Activated T-cell treated with anti-CD3 and anti-CD28 coated beads, Interleukin-2, amount 50 U/mL, for 1 hour (primary cell): ENCODE results near the gene ARVCF.
A peak's percentile ranks its signal among the peaks of the same experiment; 100 is the strongest.

Experiments used
- DNase-seq: peaks from one replicate; pipeline ENCODE4 v3.0.0-alpha.2; 2020

Gene ARVCF

DNA sequence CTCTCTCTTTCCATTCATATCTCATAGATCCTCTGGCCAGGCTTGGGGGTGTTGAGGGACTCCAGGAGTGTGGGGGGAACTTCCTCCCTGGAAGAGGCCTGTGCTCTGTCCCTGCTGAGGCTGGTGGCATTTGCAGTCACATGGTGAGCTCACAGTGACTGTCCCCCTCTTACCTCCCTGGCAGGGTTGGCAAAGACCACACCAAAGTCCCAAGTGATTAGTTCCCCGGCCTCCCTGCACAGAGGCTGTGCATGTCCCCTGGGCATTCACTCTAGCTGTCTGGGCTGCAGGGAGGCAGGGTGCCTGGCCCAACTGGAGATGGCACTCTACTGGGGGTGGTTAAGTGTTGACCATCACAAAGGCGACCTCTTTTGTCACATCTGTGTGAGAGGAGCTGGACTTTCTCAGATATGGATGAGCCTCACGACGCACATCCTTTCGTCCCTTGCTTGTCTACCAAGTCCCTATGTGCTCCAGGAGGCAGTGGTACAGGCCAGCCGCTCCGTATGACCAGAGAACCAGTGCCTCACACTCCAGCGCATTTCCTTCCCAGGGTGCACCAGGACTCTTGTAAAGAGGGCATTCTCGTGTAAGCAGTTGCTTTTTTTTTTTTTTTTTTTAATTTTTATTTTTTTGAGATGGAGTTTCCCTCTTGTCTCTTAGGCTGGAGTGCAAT lies 13.1 kb upstream of the ARVCF start:
- DNase-seq, result no peak

DNA sequence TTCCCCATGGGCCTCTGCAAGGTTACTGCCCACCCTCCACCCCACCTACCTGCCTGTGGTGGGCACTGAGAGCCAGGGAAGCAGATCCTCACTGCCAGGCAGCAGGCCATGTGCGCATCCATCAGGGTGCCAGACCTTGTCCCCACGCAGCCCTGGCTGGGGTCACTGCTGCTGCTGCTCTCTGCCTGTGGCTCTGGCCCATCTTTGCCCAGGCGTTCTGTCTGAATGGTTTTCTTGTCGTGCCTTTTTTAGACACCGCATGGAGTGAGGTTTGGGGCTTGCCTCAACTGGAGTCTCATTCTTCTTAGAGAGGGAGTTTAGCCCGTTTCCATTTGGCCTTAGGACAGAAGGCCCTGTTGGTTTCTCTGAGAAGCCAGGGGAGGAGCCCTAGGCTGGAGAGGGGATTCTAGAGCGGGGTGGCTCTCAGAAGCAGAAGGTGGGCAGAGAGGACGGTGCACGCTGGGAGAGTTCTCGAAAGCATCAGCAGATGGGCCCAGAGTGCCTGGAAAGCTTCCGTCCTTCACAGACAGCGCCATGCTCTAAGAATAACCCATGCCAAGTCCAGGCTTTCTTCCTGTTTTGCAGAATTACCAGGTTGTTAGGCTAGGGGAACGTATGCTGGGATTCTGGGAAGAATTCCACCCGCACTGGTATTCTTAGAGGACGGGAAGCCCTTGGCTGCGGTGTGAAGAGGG lies 12.4 kb upstream of the ARVCF start:
- no peak for DNase-seq

DNA sequence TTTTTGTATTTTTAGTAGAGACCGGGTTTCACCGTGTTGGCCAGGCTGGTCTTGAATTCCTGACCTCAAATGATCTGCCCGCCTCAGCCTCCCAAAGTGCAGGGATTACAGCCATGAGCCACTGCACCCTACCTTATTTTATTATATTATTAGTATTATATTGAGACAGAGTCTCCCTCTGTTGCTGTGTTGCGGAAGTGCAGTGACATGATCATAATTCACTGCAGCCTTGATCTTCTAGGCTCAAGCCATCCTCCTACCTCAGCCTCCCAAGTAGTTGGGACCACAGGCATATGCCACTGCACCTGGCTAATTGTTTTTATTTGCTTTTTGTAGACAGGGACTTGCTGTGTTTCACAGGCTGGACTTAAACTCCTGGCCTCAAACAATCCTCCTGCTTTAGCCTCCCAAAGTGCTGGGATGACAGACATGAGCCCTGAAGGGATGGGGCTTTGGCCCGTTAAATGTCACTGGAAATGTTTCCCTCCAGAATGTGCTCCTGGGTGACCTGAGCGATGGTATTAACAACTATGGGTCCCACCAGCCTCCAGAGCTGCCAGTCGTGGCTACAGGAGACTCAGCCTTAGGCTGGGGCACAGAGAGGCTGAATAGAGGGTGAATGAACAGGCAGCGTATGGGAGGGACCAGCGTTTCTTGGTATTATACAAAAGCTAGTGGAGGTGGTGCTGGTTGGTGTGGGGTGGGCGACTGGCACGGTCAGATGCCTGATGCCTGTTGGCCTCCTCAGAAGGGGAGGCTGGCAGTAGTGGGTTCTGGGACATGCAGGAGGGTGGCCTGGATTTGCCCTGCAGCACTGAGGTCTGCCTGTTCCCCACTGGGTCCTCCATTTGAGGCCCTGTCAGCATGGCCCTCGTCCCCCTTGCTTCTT lies 11.6 kb upstream of the ARVCF start:
- no peak for DNase-seq

GRCh38 chr22:20026996-20027601 lies 10.5 kb upstream of the ARVCF start:
- DNase-seq, result no peak

GRCh38 chr22:20026204-20026908 lies 9.7 kb upstream of the ARVCF start:
- no peak for DNase-seq

DNA sequence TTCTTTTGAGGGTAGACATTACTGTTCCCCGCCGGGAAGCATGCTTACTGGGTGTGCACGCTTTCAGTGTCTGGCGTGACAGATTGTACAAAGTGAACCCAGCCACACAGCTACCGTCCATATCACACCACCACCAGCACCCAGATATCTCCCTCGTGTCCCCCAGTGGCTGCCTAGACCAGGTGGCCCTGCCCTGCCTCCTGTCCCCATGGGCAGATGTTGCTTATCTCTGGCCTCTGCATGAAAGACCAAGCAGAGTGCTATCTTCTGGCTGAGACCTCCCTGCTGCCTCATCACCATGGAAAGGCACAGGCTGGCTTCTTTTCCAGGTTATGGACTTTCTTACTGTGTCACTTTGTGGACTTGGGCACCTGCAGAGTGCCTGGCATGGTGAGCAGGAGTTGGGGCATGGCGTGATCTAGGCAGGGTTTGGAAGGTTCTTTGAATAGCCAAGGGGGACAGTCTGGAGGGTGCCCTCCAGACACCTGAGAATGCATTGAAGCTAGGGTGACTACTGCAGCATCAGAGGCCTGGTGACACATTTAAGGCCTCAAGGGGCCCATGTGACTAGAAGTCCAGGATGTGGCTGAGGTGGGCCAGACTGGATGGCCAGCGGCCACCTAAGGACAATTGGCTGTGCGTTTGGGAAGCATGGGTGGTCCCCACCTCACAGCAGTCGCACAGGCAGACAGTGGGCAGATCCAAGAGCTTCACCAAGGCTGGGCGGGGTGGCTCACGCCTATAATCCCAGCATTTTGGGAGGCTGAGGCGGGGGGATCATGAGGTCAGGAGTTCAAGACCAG lies 9.0 kb upstream of the ARVCF start:
- DNase-seq, result no peak

GRCh38 chr22:20024650-20025397 lies 8.2 kb upstream of the ARVCF start:
- DNase-seq, result no peak

GRCh38 chr22:20024225-20024624 lies 7.6 kb upstream of the ARVCF start:
- DNase-seq, result no peak

- DNase-seq, result no peak
Measured at GRCh38 chr22:20022978-20023613, 6.5 kb upstream of the ARVCF start.

DNA sequence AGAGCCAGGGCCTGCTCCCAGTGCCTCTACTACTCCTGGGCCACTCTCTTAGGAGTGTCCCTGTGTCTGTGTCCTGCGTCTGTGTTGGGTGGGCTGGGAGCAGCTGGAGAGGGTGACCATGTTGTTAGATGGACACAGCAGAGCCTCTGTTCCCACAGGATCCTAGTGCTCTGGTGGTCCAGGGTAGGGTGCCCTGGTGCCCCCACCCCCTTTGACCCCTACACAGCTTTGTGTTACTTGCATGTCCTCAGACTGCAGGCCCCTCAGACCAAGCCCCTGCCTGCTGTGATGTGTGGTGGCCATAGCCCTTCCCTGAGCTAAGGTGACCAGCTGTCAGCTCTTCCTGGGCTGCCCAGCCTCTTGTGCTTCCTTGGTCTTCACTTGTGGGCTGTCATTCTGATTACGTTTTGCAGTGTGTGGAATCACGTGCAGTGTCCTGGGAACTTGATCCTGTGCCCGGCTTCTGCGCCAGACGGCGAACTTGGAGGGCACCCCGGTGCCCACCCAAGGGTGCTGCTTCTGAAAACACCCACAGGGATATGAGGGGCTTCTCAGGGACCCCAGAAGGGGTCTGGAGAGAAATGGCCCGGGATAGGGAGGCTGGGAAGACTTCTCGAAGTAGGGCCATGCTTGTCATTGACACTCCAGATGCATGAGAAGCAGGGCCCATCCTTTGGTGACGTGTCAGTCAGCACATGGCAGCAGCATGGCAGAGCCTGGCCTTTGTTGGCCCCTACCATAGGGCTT lies 5.8 kb upstream of the ARVCF start:
- no peak for DNase-seq

GRCh38 chr22:20021196-20022181 lies 4.9 kb upstream of the ARVCF start:
- DNase-seq, result peak; percentile 38

DNA sequence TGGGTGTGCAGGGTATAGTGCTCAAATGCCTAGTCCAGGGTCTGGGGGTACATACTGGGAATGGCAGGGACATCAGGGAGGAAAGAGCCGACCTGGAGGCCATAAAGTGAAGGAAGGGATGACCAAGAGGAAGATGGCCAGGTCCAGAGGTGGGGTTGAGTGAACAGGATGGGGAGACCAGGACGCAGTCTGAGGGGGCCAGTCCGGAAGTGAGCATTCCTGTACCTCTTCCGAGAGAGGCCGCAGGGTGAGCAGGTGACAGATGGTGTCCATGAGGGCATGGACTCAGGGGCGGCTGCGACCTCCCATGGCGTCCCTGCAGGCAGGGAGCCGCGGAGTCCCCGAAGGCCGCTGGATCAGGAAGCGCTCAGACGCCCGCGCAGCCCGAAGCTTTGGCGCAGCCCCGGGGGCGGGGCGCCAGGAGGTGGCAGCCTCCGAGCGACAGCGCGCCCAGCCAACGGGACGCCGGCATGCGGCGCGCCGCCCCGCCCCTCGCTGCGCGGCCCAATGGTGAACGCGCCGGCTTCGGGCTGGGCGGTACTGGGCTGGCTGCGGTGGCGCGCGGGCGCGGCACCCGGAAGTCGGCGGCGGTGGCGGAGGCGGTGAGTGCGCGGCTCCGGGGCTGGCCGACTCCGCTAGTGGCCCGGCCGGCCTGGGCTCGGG lies 4.0 kb upstream of the ARVCF start, which contains the start of gene TANGO2:
TANGO2 (plus strand) TSS at position 578 of the 663 bp plus-strand sequence. CDS start 15,689 bp downstream, outside the sequence.
- peak; percentile 97 for DNase-seq

GRCh38 chr22:20019661-20020532 lies 3.3 kb upstream of the ARVCF start:
- DNase-seq, result no peak

GRCh38 chr22:20018001-20018400 lies 1.4 kb upstream of the ARVCF start:
- no peak for DNase-seq

GRCh38 chr22:20017622-20017958 lies 967 bp upstream of the ARVCF start:
- DNase-seq, result no peak

GRCh38 chr22:20015971-20016733 lies 471 bp downstream of the ARVCF start:
- DNase-seq, result peak; percentile 50
